Liver (tissue), 9 donors: ENCODE results near the gene TNXB. TPM values are rescaled to one million over a fixed set of nuclear protein-coding genes. Genes with fewer than 3 reads are reported as not detected.
A peak's percentile ranks its signal among the peaks of the same experiment; 100 is the strongest.
"Not testable (repeated sequence)": the region's sequence is repeated elsewhere in the genome, so short reads cannot be mapped to it uniquely, and the experiment has no call there.

Experiments used
- DNase-seq: peaks from one replicate; pipeline ENCODE4 v3.0.0-alpha.2; 2017; ENCODE audit warnings: low spot score
- H3K27ac ChIP-seq, 2 donors: one replicate each; pipeline ENCODE4 v1.7.0; 2013; ENCODE audit warnings: inconsistent platforms in 2 of 2, low read length in 2 of 2, control low read depth in 1 of 2, low read depth in 1 of 2, mild to moderate bottlenecking in 1 of 2
- H3K27me3 ChIP-seq, 4 donors: one replicate each; pipeline versions ENCODE4 v1.6.1 to v1.7.0; 2013; ENCODE audit warnings: low read length in 3 of 4, inconsistent platforms in 1 of 4, mild to moderate bottlenecking in 1 of 4, moderate library complexity in 1 of 4; ENCODE audit not compliant: control insufficient read depth in 4 of 4, insufficient read depth in 4 of 4
- H3K36me3 ChIP-seq, 4 donors: one replicate each; pipeline versions ENCODE4 v1.6.1 to v1.7.0; 2013; ENCODE audit warnings: low read length in 3 of 4, mild to moderate bottlenecking in 3 of 4, low read depth in 1 of 4, moderate library complexity in 1 of 4; ENCODE audit not compliant: control insufficient read depth in 4 of 4, insufficient read depth in 3 of 4
- H3K4me1 ChIP-seq, 4 donors: one replicate each; pipeline versions ENCODE4 v1.6.1 to v1.7.0; 2013; ENCODE audit warnings: low read length in 3 of 4, mild to moderate bottlenecking in 3 of 4, moderate library complexity in 1 of 4; ENCODE audit not compliant: control insufficient read depth in 4 of 4, insufficient read depth in 4 of 4
- H3K4me3 ChIP-seq, 3 donors: one replicate each; pipeline versions ENCODE4 v1.6.1 to v1.7.0; 2013; ENCODE audit warnings: low read length in 3 of 3, control low read depth in 1 of 3, low read depth in 1 of 3, mild to moderate bottlenecking in 1 of 3
- H3K9ac ChIP-seq, 2 donors: one replicate each; pipeline ENCODE4 v1.7.0; 2013; ENCODE audit warnings: low read length in 2 of 2, mild to moderate bottlenecking in 2 of 2, moderate library complexity in 2 of 2, control low read depth in 1 of 2, low read depth in 1 of 2
- H3K9me3 ChIP-seq, 4 donors: one replicate each; pipeline versions ENCODE4 v1.6.1 to v1.7.0; 2013; ENCODE audit warnings: low read length in 3 of 4; ENCODE audit not compliant: control insufficient read depth in 4 of 4
- HNF4A ChIP-seq, 2 donors: conservative IDR thresholded peaks; 2 replicates each; pipeline ENCODE4 v1.6.1; 2016; ENCODE audit warnings: antibody characterized with exemption in 2 of 2, mild to moderate bottlenecking in 2 of 2
- RXRA ChIP-seq, 2 donors: IDR thresholded peaks; 2 replicates each; pipeline ENCODE4 v1.6.1; 2017 to 2018; ENCODE audit warnings: antibody characterized with exemption in 2 of 2, mild to moderate bottlenecking in 1 of 2
- SP1 ChIP-seq: IDR thresholded peaks from 2 replicates; pipeline ENCODE4 v1.6.1; 2018; ENCODE audit warnings: antibody characterized with exemption, mild to moderate bottlenecking
- WGBS: extraction: QIAGEN DNeasy Blood & Tissue Kit; methylation state at CpG from one replicate; pipeline ENCODE4 v1.1.7; 2013; 5-methylcytosine and 5-hydroxymethylcytosine counted together
- polyA plus RNA-seq, 2 donors: library from polyadenylated mRNA; stranded (reverse) in 1 of 2; unstranded in 1 of 2; fragments of 200-250 nt in 1 of 2; fragments of >200 nt in 1 of 2; fragmentation: Nextera tagmentation in 1 of 2; extraction: Ambion mirVana in 1 of 2; gene quantifications; one replicate each; pipeline versions ENCODE4 v1.2.1 to v1.2.3, GENCODE V29; 2013 to 2015
- total RNA-seq, 2 donors: library from RNA; depleted of rRNA; stranded (reverse); fragments of >200 nt; gene quantifications; one replicate each; pipeline ENCODE4 v1.2.3, GENCODE V29; 2014
- donor health status: healthy.
- donor health status: healthy.
- donor health status: healthy.
- donor health status: healthy.
- donor health status: healthy.

Gene TNXB
- total and polyA plus RNA-seq, 4 donors = 3.0 to 17.1 (median 5.6) TPM

DNA sequence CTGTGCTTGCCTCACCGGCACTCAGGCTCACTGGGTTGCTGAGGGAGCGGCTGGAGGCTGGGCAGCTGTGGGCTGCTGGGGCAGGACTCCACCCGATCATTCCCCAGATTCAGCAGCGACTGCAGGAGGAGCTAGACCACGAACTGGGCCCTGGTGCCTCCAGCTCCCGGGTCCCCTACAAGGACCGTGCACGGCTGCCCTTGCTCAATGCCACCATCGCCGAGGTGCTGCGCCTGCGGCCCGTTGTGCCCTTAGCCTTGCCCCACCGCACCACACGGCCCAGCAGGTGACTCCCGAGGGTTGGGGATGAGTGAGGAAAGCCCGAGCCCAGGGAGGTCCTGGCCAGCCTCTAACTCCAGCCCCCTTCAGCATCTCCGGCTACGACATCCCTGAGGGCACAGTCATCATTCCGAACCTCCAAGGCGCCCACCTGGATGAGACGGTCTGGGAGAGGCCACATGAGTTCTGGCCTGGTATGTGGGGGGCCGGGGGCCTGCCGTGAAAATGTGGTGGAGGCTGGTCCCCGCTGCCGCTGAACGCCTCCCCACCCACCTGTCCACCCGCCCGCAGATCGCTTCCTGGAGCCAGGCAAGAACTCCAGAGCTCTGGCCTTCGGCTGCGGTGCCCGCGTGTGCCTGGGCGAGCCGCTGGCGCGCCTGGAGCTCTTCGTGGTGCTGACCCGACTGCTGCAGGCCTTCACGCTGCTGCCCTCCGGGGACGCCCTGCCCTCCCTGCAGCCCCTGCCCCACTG lies 68.7 kb downstream of the TNXB start:
- 92% methylated on average over 26 of the region's 43 CpGs for WGBS

DNA sequence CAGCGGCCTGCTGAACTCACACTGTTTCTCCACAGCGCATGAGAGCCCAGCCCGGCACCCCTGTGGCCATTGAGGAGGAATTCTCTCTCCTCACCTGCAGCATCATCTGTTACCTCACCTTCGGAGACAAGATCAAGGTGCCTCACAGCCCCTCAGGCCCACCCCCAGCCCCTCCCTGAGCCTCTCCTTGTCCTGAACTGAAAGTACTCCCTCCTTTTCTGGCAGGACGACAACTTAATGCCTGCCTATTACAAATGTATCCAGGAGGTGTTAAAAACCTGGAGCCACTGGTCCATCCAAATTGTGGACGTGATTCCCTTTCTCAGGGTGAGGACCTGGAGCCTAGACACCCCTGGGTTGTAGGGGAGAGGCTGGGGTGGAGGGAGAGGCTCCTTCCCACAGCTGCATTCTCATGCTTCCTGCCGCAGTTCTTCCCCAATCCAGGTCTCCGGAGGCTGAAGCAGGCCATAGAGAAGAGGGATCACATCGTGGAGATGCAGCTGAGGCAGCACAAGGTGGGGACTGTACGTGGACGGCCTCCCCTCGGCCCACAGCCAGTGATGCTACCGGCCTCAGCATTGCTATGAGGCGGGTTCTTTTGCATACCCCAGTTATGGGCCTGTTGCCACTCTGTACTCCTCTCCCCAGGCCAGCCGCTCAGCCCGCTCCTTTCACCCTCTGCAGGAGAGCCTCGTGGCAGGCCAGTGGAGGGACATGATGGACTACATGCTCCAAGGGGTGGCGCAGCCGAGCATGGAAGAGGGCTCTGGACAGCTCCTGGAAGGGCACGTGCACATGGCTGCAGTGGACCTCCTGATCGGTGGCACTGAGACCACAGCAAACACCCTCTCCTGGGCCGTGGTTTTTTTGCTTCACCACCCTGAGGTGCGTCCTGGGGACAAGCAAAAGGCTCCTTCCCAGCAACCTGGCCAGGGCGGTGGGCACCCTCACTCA lies 69.5 kb downstream of the TNXB start:
- H3K27me3 ChIP-seq, H3K4me3 ChIP-seq, H3K36me3 ChIP-seq, H3K9me3 ChIP-seq, H3K27ac ChIP-seq, DNase-seq, H3K9ac ChIP-seq, H3K4me1 ChIP-seq: not testable (repeated sequence)
- WGBS = 84% methylated on average over 23 of the region's 24 CpGs

More for the DNA sequence above, 68.7 kb downstream of the TNXB start:
- H3K27me3 ChIP-seq, H3K4me1 ChIP-seq, H3K27ac ChIP-seq, H3K9me3 ChIP-seq, H3K4me3 ChIP-seq, H3K36me3 ChIP-seq, H3K9ac ChIP-seq, DNase-seq: not testable (repeated sequence)

DNA sequence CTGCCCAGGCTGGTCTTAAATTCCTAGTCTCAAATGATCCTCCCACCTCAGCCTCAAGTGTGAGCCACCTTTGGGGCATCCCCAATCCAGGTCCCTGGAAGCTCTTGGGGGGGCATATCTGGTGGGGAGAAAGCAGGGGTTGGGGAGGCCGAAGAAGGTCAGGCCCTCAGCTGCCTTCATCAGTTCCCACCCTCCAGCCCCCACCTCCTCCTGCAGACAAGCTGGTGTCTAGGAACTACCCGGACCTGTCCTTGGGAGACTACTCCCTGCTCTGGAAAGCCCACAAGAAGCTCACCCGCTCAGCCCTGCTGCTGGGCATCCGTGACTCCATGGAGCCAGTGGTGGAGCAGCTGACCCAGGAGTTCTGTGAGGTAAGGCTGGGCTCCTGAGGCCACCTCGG lies 70.3 kb downstream of the TNXB start:
- H3K36me3 ChIP-seq, H3K9me3 ChIP-seq, H3K27ac ChIP-seq, H3K4me1 ChIP-seq, DNase-seq, H3K4me3 ChIP-seq, H3K27me3 ChIP-seq, H3K9ac ChIP-seq: not testable (repeated sequence)
- 68% methylated on average over 4 of the region's 5 CpGs for WGBS

DNA sequence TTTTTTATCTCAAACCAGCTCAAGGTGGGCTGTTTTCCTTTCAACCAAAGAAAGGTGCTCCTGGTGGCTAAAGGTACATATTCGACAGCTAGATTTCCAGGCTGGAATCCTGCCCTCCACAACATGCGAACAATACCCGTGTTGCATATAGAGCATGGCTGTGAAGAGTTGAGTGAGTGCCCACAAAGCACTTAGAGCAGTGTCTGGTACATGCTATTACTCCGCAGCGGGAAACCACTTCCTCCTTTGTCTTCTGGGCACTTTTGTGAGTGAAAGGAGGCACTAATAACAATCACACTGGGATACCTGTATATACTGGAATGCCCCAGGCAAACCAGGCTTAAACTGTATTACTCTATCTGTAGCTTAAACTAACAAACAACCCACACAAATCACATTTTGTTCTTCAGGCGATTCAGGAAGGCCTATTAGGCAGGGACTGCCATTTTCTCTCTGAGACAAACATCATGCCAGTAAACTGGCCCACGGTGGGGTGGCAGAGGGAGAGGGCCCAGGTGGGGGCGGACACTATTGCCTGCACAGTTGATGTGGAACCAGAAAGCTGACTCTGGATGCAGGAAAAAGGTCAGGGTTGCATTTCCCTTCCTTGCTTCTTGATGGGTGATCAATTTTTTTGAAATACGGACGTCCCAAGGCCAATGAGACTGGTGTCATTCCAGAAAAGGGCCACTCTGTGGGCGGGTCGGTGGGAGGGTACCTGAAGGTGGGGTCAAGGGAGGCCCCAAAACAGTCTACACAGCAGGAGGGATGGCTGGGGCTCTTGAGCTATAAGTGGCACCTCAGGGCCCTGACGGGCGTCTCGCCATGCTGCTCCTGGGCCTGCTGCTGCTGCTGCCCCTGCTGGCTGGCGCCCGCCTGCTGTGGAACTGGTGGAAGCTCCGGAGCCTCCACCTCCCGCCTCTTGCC lies 71.3 kb downstream of the TNXB start, which contains the start of gene CYP21A2:
Gene CYP21A2, plus strand, starts transcription at position 818 of the 927 bp plus-strand sequence. Its CDS starts 8 bp downstream, at position 826.
- not testable (repeated sequence) for H3K9me3 ChIP-seq, H3K9ac ChIP-seq, H3K4me3 ChIP-seq, H3K4me1 ChIP-seq, DNase-seq, H3K27me3 ChIP-seq, H3K36me3 ChIP-seq
- WGBS = 59% methylated on average over 15 of the region's 19 CpGs
- H3K27ac ChIP-seq = peak within 1 kb of the TSS; percentile 41 to 56
- peak in 1 of 2 donors; percentile 59 for TF ChIP-seq RXRA (IDR thresholded peaks at IDR 0.05)
- peak in 1 of 2 donors; percentile 53 for TF ChIP-seq HNF4A (conservative IDR thresholded peaks at IDR 0.05)

DNA sequence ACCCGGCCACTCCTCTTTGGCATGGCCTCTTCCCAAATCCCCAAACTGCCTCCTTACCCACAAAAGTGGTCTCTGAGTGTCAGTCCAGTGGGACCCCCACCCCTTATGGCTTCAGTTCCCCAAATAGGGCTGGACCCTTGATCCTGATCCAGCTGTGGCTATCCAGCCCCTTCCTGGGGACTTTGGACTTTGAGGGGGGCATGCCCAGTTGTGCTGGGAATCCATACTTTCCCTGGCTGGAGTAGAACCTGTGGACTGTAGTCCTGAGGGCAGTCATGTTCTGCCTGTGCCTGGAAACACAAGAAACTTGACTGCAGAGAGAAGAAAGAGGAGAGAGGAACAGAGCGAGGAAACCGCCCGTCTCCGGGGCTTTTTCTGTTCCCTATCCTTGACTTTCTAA lies 72.0 kb downstream of the TNXB start:
- H3K4me3 ChIP-seq, H3K4me1 ChIP-seq, H3K27me3 ChIP-seq, H3K9ac ChIP-seq, H3K36me3 ChIP-seq, H3K9me3 ChIP-seq, DNase-seq: not testable (repeated sequence)
- peak overlapping the region; percentile 20 to 46 for H3K27ac ChIP-seq
- WGBS = 91% methylated on average over 4 of the region's 5 CpGs
- TF ChIP-seq HNF4A (conservative IDR thresholded peaks at IDR 0.05) = peak; percentile 69 to 71
- peak; percentile 22 for TF ChIP-seq SP1
- peak in 1 of 2 donors; percentile 30 for TF ChIP-seq RXRA (IDR thresholded peaks at IDR 0.05)

DNA sequence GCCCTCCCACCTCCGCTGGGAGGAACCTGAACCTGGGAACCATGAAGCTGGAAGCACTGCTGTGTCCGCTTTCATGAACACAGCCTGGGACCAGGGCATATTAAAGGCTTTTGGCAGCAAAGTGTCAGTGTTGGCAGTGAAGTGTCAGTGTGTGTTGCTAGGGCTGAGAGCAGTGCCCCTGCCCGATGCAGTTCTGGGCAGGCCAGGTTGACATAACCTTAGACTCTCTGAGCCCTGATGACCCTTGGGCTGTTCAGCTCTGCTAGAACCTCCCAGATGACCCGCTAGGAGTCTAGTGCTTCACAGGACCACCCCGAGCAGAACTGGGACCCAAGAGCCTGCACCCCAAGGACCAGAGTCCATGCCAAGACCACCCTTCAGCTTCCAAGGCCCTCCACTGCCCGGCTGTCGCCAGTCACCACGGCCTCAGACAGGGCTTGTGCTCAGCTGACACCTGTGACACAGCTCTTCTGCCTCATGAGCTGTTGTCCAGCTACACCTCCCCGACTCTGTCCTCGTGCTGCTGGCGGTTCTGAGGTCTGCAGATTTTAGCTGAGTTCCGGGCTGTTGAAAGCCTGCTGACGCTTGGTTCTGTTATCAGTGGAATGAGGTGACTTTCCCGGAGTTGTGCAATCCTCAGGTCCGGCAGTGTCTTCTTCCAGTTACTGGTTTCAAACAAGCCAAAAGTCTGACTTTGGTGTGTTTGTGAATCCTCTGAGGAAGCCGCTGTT lies 73.7 kb downstream of the TNXB start:
- not testable (repeated sequence) for H3K27ac ChIP-seq, H3K27me3 ChIP-seq, H3K9me3 ChIP-seq, H3K4me3 ChIP-seq, H3K36me3 ChIP-seq, H3K4me1 ChIP-seq, H3K9ac ChIP-seq, DNase-seq
- WGBS = no CpG with 5 or more reads among the region's 16 CpGs

DNA sequence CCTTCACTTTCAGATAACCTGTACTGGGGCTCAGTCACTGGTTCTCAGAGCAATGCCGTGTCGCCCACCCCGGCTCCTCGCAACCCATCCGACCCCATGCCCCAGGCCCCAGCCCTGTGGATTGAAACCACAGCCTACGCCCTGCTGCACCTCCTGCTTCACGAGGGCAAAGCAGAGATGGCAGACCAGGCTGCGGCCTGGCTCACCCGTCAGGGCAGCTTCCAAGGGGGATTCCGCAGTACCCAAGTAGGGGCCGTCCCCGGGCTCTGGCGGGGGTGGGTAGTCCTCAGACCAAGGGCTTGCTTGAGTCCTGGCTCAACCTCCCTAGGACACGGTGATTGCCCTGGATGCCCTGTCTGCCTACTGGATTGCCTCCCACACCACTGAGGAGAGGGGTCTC lies 79.6 kb downstream of the TNXB start:
- DNase-seq, H3K4me1 ChIP-seq, H3K36me3 ChIP-seq, H3K9me3 ChIP-seq, H3K27me3 ChIP-seq, H3K27ac ChIP-seq, H3K9ac ChIP-seq, H3K4me3 ChIP-seq: not testable (repeated sequence)
- WGBS = 82% methylated on average over 8 of the region's 14 CpGs
